ENCODE results near the gene TOX3. TPM values are rescaled to one million over a fixed set of nuclear protein-coding genes. Genes with fewer than 3 reads are reported as not detected.
A peak's percentile ranks its signal among the peaks of the same experiment; 100 is the strongest.

TOX3 gene
- total and polyA plus RNA-seq, 8 donors: 2.8 to 6.0 (median 4.9) TPM

DNA sequence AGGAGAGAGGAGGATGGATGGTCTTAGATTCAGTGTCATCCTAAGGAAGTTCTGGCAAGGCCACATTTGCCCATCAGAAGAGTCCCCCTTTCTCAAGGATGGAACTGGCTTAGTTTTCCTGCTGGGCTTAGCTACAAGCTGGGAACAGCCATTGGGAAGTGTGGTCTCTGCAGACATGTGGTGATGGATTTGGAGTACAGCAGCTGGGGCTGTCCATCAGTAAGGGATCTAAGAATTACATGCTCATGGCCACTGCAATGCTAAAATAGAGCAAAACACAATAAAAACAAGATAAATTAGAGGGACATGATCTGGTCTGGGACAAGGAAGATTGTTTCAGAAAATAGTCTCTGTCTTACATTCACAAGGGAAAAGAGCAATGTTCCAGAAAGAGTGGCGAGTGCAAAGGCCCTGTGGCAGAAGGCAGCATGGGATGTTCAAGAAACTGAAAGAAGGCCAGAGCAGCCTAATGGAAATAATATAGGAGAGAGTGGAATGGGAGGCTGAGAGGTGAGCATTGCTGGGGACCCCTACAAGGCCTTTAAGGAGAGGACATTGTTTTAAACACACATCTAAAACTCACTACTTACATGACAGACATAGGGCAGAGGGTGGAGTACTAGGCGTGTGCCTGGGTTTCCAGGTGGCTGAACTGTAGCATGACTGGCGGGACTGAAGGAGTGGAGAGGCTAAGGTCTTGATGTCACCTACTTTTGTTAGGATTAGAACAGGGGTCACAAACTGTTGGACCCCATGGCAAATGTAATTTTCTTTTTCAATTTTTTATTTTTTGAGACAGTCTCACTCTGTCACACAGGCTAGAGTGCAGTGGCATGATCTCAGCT, 17.0 kb upstream of the TOX3 start:
- intact Hi-C loops (cut with DNase I): no loop called here
- ATAC-seq: no peak
- H3K4me1 ChIP-seq: peaks cover 0 to 2% of the 10 kb centered on the region in 2 donors

DNA sequence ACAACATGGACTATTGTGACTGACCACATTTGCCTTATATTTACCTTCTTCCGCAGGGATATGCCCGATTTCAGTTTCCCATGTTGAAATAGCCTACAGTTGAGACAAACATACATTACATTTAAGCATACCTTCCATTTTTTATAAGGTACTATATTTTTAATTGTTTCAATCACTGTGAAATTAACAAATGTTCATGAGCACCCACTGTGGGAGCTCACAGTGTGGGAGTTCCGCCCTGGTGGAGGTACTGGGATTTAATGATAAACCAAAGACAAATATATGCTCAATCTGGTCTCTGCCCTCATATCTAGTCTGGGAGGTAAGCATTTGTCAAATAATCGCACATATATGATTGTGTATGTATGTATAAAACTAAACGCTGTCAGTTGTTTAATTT, 15.8 kb upstream of the TOX3 start:
- H3K27me3 ChIP-seq: no peaks in the 10 kb centered on the region
- intact Hi-C loops (cut with DNase I): no loop called here
- ATAC-seq (no peak), DNase-seq (no peak)
- no peak overlapping the region for H3K4me3 ChIP-seq
- no peak for TF ChIP-seq CTCF (IDR thresholded peaks at IDR 0.05)
- H3K36me3 ChIP-seq: no peaks in the 10 kb centered on the region
- H3K4me1 ChIP-seq: peaks cover 0 to 2% of the 10 kb centered on the region in 2 donors
- no peaks in the 10 kb centered on the region for H3K9me3 ChIP-seq
- peak overlapping the region in 1 of 2 donors; percentile 14 for H3K27ac ChIP-seq

More for the DNA sequence above, 17.0 kb upstream of the TOX3 start:
- no peaks in the 10 kb centered on the region for H3K9me3 ChIP-seq
- no peaks in the 10 kb centered on the region for H3K27me3 ChIP-seq
- TF ChIP-seq CTCF (IDR thresholded peaks at IDR 0.05): no peak
- H3K27ac ChIP-seq: no peak overlapping the region
- H3K4me3 ChIP-seq: no peak overlapping the region
- H3K36me3 ChIP-seq: no peaks in the 10 kb centered on the region
- DNase-seq: no peak

DNA sequence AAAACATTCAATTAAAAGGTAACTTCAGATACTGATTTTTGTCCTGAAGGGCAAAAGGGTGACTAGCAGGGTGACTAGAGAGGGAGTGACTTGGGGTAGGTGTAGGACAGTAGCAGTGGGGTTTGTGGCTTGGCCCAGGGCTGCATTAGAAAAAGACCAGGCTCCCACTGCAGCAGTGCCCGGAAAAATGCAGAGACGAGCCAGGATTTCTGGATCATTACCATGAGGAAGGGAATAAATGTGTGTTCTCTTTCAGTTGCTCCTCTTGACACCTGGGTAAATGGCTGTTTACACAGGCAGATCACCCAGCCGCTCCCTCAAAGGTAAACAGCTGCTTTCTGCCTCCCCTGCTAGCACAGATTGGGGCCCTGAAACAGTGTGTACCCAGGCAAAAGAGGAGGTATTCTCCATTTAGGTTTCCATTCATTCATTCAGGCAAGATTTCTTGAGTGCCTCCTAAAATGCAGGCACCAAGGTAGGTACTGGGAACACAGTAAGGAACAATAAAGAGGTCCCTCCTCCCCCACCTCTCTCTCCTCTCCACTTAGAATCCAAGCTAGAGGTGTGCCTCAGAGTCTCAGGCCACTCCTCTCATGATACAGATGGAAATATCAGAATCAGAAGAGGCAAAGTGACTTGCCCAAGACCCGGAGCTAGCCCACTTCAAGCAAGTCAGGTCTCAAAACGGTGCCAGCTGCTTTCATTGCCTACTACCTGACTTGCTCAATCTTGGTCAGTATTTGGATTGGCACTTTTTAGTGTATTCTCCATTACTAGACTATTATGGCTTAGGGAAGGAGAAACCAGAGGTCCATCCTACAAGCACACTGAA, 15.2 kb upstream of the TOX3 start:
- H3K27ac ChIP-seq: peak overlapping the region in 1 of 2 donors; percentile 14
- no peaks in the 10 kb centered on the region for H3K9me3 ChIP-seq
- no peak for TF ChIP-seq CTCF (IDR thresholded peaks at IDR 0.05)
- H3K27me3 ChIP-seq: no peaks in the 10 kb centered on the region
- H3K4me3 ChIP-seq: no peak overlapping the region
- ATAC-seq: peak; percentile 74
- no peaks in the 10 kb centered on the region for H3K36me3 ChIP-seq
- peak in 1 of 4 donors; percentile 41 for DNase-seq
- intact Hi-C loops (cut with DNase I): no loop called here
- peaks cover 0 to 2% of the 10 kb centered on the region in 2 donors for H3K4me1 ChIP-seq

DNA sequence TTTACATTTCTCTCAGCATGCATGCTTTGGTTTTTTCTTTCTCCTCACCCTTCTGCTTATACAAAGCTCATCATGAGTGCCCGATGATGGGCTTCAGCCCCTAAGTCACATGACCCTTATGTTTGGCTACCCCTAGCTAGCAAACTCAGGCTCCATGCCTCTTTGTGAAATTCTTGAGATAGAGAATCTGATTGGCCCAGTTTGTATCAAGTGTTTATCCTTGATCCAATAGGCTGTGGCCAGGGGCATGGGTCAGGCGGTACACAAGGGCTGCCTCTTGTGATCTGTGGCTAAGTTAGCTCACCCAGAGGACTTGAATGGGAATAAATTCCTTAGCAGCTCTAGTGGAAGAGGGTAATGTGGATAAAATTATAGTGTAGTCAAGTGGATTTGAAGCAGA, 11.5 kb upstream of the TOX3 start:
- no peak for DNase-seq
- no peak for TF ChIP-seq CTCF (IDR thresholded peaks at IDR 0.05)
- intact Hi-C loops (cut with DNase I): no loop called here

GRCh38 chr16:52557236-52557635, 10.3 kb upstream of the TOX3 start:
- peak; percentile 20 for ATAC-seq
- Histone ChIP-seq H3K27ac (no peak overlapping the region), H3K9me3 (no peaks in the 10 kb centered on the region), H3K4me1 (peaks cover 0 to 2% of the 10 kb centered on the region in 2 donors), H3K4me3 (no peak overlapping the region), H3K27me3 (no peaks in the 10 kb centered on the region), H3K36me3 (no peaks in the 10 kb centered on the region)
- intact Hi-C loops (cut with DNase I): no loop called here
- no peak for TF ChIP-seq CTCF (IDR thresholded peaks at IDR 0.05)
- no peak for DNase-seq

More for the DNA sequence above, 11.5 kb upstream of the TOX3 start:
- Histone ChIP-seq H3K36me3 (no peaks in the 10 kb centered on the region), H3K4me1 (peaks cover 0 to 2% of the 10 kb centered on the region in 2 donors), H3K9me3 (no peaks in the 10 kb centered on the region), H3K4me3 (no peak overlapping the region), H3K27me3 (no peaks in the 10 kb centered on the region), H3K27ac (no peak overlapping the region)
- peak; percentile 41 for ATAC-seq
